MCF 10A (cell line): ENCODE data around the gene DDT. TPM values are rescaled to one million over a fixed set of nuclear protein-coding genes. Genes with fewer than 3 reads are reported as not detected.
"Not testable (repeated sequence)": the region's sequence is repeated elsewhere in the genome, so short reads cannot be mapped to it uniquely, and the experiment has no call there.

Experiments used
- BruUV-seq: library from RNA; stranded (reverse); fragments of 400-500 nt; replicated peaks from 2 replicates; lab custom pipeline; 2021; lab: Mats Ljungman, UMichigan
- CTCF ChIA-PET: fragments of 300-600 bp; sonication (Branson Sonifier 250); formaldehyde crosslinking; extraction: SDS; loops from one replicate; lab custom pipeline; 2021; ENCODE audit warnings: antibody characterized with exemption, inconsistent platforms; lab: Yijun Ruan, JAX
- POLR2A ChIA-PET: fragments of 300-600, 350-650 bp; sonication (Branson Sonifier 250); formaldehyde crosslinking; extraction: SDS; loops from one replicate; lab custom pipeline; 2020; ENCODE audit warnings: antibody characterized with exemption, inconsistent platforms; lab: Yijun Ruan, JAX
- DNase-seq: peaks from one replicate; pipeline ENCODE4 v3.0.0-alpha.2; 2018; ENCODE audit not compliant: unreplicated experiment
- H3K27ac Mint-ChIP-seq: one replicate; pipeline ENCODE4 v1.8.0; 2022; ENCODE audit warnings: mild to moderate bottlenecking, low read depth, mixed read lengths; ENCODE audit not compliant: unreplicated experiment
- H3K27me3 Mint-ChIP-seq: one replicate; pipeline ENCODE4 v1.8.0; 2022; ENCODE audit warnings: mixed read lengths; ENCODE audit not compliant: insufficient read depth, unreplicated experiment
- H3K36me3 Mint-ChIP-seq: one replicate; pipeline ENCODE4 v1.8.0; 2022; ENCODE audit warnings: mild to moderate bottlenecking, moderate library complexity, mixed read lengths; ENCODE audit not compliant: insufficient read depth, unreplicated experiment
- H3K4me1 Mint-ChIP-seq: one replicate; pipeline ENCODE4 v1.8.0; 2022; ENCODE audit warnings: mixed read lengths; ENCODE audit not compliant: insufficient read depth, unreplicated experiment
- H3K4me3 Mint-ChIP-seq: one replicate; pipeline ENCODE4 v1.8.0; 2022; ENCODE audit warnings: mild to moderate bottlenecking, moderate library complexity, mixed read lengths; ENCODE audit not compliant: unreplicated experiment
- H3K9me3 Mint-ChIP-seq: one replicate; pipeline ENCODE4 v1.8.0; 2022; ENCODE audit warnings: mixed read lengths; ENCODE audit not compliant: unreplicated experiment
- intact Hi-C: fragments of 100-400 bp; cut with micrococcal nuclease; formaldehyde crosslinking; loops from 2 replicates; pipeline ENCODE4 v1.14.1; 2022
- total RNA-seq: library from RNA; stranded (reverse); gene quantifications from 2 replicates; pipeline ENCODE4 v1.2.3, GENCODE V29; 2022
- TF ChIP-seq, protein P1 (sequence below): fragments of 200-600 bp; IDR thresholded peaks from one replicate; pipeline ENCODE4 v1.8.0; 2022; ENCODE audit warnings: antibody characterized with exemption, mild to moderate bottlenecking; ENCODE audit not compliant: unreplicated experiment

DDT gene
- total RNA-seq, 1 experiment from 2014 or later = 155 TPM

DNA sequence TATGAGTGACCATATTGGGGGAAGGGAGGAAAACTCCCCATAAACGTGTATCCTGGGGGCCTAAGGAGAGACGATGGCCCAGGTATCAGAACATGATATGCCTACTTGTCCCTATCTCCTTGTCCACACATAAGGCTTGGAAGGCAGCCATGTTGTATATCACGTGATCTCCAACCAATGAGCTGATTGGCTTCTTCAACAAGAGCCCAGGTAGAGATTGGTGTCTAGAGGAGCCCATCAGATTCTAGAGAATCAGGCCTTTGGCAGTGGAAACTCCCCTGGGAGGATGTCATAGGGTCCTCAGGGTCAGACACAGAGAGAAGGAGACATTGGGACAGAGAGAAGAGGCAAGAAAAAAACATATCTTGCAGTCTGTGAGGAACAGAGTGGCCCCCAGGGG, 26.9 kb downstream of the DDT start:
- CTCF ChIA-PET, H3K4me3 Mint-ChIP-seq, POLR2A ChIA-PET, H3K27ac Mint-ChIP-seq, H3K9me3 Mint-ChIP-seq, BruUV-seq, intact Hi-C loops, H3K36me3 Mint-ChIP-seq, H3K4me1 Mint-ChIP-seq, DNase-seq: not testable (repeated sequence)
- peaks cover 20% of the 10 kb centered on the region for H3K27me3 Mint-ChIP-seq

DNA sequence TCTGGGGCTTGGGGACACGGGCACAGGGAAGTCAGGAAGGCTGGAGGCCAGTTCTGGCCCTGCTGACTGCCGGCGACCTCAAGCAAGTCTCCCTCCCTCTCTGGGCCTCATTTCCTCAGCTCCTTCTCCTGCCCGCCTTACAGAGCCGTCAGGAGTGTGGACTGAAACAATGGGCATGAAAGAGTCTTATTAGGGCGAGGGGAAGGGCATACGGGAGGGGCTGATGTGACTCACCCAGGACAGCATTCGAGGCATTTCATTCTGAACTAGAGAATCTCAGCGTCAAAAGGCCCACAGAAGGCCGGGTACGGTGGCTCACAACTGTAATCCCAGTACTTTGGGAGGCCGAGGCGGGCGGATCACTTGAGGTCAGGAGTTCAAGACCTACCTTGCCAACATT, 34.1 kb downstream of the DDT start:
- H3K4me3 Mint-ChIP-seq, intact Hi-C loops, DNase-seq, POLR2A ChIA-PET, H3K9me3 Mint-ChIP-seq, BruUV-seq, H3K4me1 Mint-ChIP-seq, CTCF ChIA-PET, H3K36me3 Mint-ChIP-seq, H3K27ac Mint-ChIP-seq: not testable (repeated sequence)
- peaks cover 20% of the 10 kb centered on the region for H3K27me3 Mint-ChIP-seq

- BruUV-seq = no TSS peak
- intact Hi-C loops = no loop called here
- POLR2A ChIA-PET = interaction anchor here (0.6 to 1.2 kb wide), 4 partner anchors 25 to 80 kb away, joined by 3 to 4 read pairs (median 3); partner anchors contain the start of gene MIF
- Mint-ChIP-seq H3K4me3 (no peak overlapping the region), H3K9me3 (no peaks in the 10 kb centered on the region), H3K36me3 (no peaks in the 10 kb centered on the region), H3K27me3 (peaks cover 11% of the 10 kb centered on the region), H3K4me1 (no peaks in the 10 kb centered on the region), H3K27ac (no peak overlapping the region)
- DNase-seq = no peak
- TF ChIP-seq, protein P1, sequence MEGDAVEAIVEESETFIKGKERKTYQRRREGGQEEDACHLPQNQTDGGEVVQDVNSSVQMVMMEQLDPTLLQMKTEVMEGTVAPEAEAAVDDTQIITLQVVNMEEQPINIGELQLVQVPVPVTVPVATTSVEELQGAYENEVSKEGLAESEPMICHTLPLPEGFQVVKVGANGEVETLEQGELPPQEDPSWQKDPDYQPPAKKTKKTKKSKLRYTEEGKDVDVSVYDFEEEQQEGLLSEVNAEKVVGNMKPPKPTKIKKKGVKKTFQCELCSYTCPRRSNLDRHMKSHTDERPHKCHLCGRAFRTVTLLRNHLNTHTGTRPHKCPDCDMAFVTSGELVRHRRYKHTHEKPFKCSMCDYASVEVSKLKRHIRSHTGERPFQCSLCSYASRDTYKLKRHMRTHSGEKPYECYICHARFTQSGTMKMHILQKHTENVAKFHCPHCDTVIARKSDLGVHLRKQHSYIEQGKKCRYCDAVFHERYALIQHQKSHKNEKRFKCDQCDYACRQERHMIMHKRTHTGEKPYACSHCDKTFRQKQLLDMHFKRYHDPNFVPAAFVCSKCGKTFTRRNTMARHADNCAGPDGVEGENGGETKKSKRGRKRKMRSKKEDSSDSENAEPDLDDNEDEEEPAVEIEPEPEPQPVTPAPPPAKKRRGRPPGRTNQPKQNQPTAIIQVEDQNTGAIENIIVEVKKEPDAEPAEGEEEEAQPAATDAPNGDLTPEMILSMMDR = no peak
- CTCF ChIA-PET = interaction anchor here (0.8 to 1.2 kb wide), 2 partner anchors 49 to 50 kb away, joined by 3 to 5 read pairs; no protein-coding TSS in a partner anchor
Measured at GRCh38 chr22:23939017-23939357, 35.3 kb downstream of the DDT start.

DNA sequence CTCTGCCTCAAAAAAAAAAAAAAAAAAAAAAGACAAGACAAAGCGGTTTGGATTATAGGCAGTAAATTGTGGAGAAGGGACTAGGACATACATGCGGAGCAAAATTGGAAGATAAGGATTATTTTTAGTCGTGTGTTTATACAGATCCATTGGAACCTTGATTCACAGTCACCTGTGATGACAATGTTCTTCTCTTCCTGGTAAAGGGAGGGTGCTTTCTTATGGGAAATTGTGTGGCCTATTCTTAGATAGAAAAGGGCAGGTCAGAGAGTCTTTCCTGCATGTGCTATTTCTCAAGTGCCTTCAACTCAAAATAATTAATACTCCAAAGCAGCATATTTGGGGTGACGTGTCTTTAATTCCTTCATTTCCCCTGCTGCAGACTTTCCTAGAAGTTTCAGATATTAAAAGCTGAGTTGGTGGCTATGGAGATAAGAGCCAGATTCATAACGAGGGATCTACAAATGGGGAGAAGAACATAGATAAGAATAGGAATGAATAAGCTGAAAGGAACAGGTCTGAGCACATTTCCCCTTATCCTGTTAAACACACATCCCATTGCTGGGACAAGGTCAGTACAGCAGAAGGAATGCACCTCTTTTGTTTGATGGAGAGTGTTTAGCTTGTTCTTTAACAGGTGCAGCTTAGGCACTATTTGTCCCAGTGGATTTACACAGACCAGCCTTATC, 35.8 kb downstream of the DDT start:
- ChIA-PET CTCF (interaction anchor here (0.8 to 1.2 kb wide), 2 partner anchors 48 to 50 kb away, joined by 3 to 5 read pairs; no protein-coding TSS in a partner anchor), POLR2A (interaction anchor here (0.6 to 1.2 kb wide), 3 partner anchors 25 to 44 kb away, joined by 3 to 4 read pairs (median 3); partner anchors contain the start of gene MIF)
- no peak overlapping the region for H3K4me3 Mint-ChIP-seq
- DNase-seq = no peak
- intact Hi-C loops = no loop called here
- no TSS peak for BruUV-seq
- TF ChIP-seq, protein P1 = no peak
- no peaks in the 10 kb centered on the region for H3K9me3 Mint-ChIP-seq
- no peaks in the 10 kb centered on the region for H3K36me3 Mint-ChIP-seq
- H3K27me3 Mint-ChIP-seq = peaks cover 6% of the 10 kb centered on the region
- no peak overlapping the region for H3K27ac Mint-ChIP-seq
- H3K4me1 Mint-ChIP-seq = no peaks in the 10 kb centered on the region

- H3K4me3 Mint-ChIP-seq = no peak overlapping the region
- H3K27me3 Mint-ChIP-seq = no peaks in the 10 kb centered on the region
- no peak for DNase-seq
- intact Hi-C loops = no loop called here
- H3K27ac Mint-ChIP-seq = no peak overlapping the region
- no TSS peak for BruUV-seq
- TF ChIP-seq, protein P1 = no peak
- H3K4me1 Mint-ChIP-seq = no peaks in the 10 kb centered on the region
- H3K36me3 Mint-ChIP-seq = peaks cover 7% of the 10 kb centered on the region
- POLR2A ChIA-PET = interaction anchor here (0.9 kb wide), 1 partner anchor 36 kb away, joined by 3 read pairs; no protein-coding TSS in a partner anchor
- peaks cover 17% of the 10 kb centered on the region for H3K9me3 Mint-ChIP-seq
- CTCF ChIA-PET = no interaction called here
Measured at GRCh38 chr22:23926561-23926960, 47.7 kb downstream of the DDT start.
